GM12878 (cell line): ENCODE measurements around the gene NAALADL1.

Experiments
- HSF1 ChIP-seq: fragments of 150-350 bp; IDR thresholded peaks from 2 replicates; pipeline ENCODE4 v1.6.1; 2014; ENCODE audit warnings: mild to moderate bottlenecking, low read depth, low read length
- ZNF274 ChIP-seq: IDR thresholded peaks from one replicate; pipeline ENCODE4 v1.8.0; 2011; ENCODE audit not compliant: insufficient read length, insufficient read depth
- ZZZ3 ChIP-seq: IDR thresholded peaks from 2 replicates; pipeline ENCODE4 v1.6.1; 2011; ENCODE audit warnings: low read depth; ENCODE audit not compliant: control insufficient read depth, insufficient read length

DNA sequence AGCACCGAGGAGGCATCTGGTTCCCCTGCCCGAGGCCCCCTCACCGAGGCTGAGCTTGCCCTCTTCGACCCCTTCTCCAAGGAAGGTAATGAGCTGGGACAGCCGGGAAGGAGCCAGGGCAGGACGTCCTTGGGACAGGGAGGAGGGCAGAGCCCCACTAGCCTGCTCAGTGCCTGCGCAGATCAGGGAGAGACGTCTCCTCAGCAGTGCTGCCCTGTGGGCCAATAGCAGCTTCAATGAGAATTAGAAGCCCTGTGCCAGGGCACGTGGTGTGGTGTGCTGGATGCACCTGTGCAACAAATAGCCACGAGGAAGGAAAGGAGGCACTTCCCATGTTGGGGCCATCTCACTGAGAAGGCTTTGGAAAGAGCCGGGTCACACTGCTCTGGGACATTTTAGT, 22.8 kb downstream of the NAALADL1 start:
- no peak for TF ChIP-seq ZZZ3
- no peak for TF ChIP-seq HSF1
- TF ChIP-seq ZNF274 = no peak
